Astrocyte (in vitro differentiated cells and primary cell): ENCODE results near the gene AQP1. TPM values are rescaled to one million over a fixed set of nuclear protein-coding genes. Genes with fewer than 3 reads are reported as not detected.

ENCODE experiments used
- DNase-seq: peaks from one replicate; pipeline ENCODE4 v3.0.0-alpha.2; 2010; ENCODE audit warnings: low read depth
- FAIRE-seq: peaks from 2 replicates; lab custom pipeline; 2011; peaks lifted over from hg19 to GRCh38; lab: Jason Lieb, UNC
- H2AFZ ChIP-seq: 2 replicates; pipeline ENCODE4 v1.6.0; 2012; ENCODE audit warnings: low read depth, low read length, inconsistent platforms
- H3K27ac ChIP-seq: 2 replicates; pipeline ENCODE4 v1.5.1; 2011; ENCODE audit warnings: low read depth, low read length, inconsistent platforms
- H3K27me3 ChIP-seq: 2 replicates; pipeline ENCODE4 v1.6.0; 2011; ENCODE audit warnings: low read length, inconsistent platforms; ENCODE audit not compliant: insufficient read depth
- H3K36me3 ChIP-seq: 2 replicates; pipeline ENCODE4 v1.5.1; 2011; ENCODE audit warnings: low read length, inconsistent platforms; ENCODE audit not compliant: insufficient read depth
- H3K4me1 ChIP-seq: 2 replicates; pipeline ENCODE4 v1.5.1; 2011; ENCODE audit warnings: low read length, inconsistent platforms; ENCODE audit not compliant: insufficient read depth
- H3K4me2 ChIP-seq: 2 replicates; pipeline ENCODE4 v1.6.0; 2012; ENCODE audit warnings: low read length, inconsistent platforms
- H3K4me3 ChIP-seq: 2 replicates; pipeline ENCODE4 v1.5.1; 2011; ENCODE audit warnings: low read depth, mild to moderate bottlenecking, low read length, inconsistent platforms; ENCODE audit not compliant: insufficient read depth
- H3K79me2 ChIP-seq: 2 replicates; pipeline ENCODE4 v1.6.0; 2012; ENCODE audit warnings: mild to moderate bottlenecking, low read length, inconsistent platforms; ENCODE audit not compliant: insufficient read depth
- H3K9ac ChIP-seq: 2 replicates; pipeline ENCODE4 v1.6.0; 2012; ENCODE audit warnings: mild to moderate bottlenecking, low read length, inconsistent platforms
- H3K9me3 ChIP-seq: 2 replicates; pipeline ENCODE4 v1.5.1; 2012; ENCODE audit warnings: low read depth, mild to moderate bottlenecking, low read length, inconsistent platforms; ENCODE audit not compliant: insufficient read depth
- H4K20me1 ChIP-seq: 2 replicates; pipeline ENCODE4 v1.6.0; 2012; ENCODE audit warnings: low read length, inconsistent platforms; ENCODE audit not compliant: insufficient read depth
- H3K27ac Mint-ChIP-seq: one replicate; pipeline ENCODE4 v1.8.0; 2021; ENCODE audit warnings: mild to moderate bottlenecking, mixed read lengths; ENCODE audit not compliant: unreplicated experiment
- H3K27me3 Mint-ChIP-seq: one replicate; pipeline ENCODE4 v1.8.0; 2021; ENCODE audit warnings: low read depth, mixed read lengths; ENCODE audit not compliant: unreplicated experiment
- H3K36me3 Mint-ChIP-seq: one replicate; pipeline ENCODE4 v1.8.0; 2021; ENCODE audit warnings: low read depth, mixed read lengths; ENCODE audit not compliant: unreplicated experiment
- H3K4me1 Mint-ChIP-seq: one replicate; pipeline ENCODE4 v1.8.0; 2021; ENCODE audit warnings: low read depth, mixed read lengths; ENCODE audit not compliant: unreplicated experiment
- H3K4me3 Mint-ChIP-seq: one replicate; pipeline ENCODE4 v1.8.0; 2021; ENCODE audit warnings: mild to moderate bottlenecking, moderate library complexity, mixed read lengths; ENCODE audit not compliant: unreplicated experiment
- H3K9me3 Mint-ChIP-seq: one replicate; pipeline ENCODE4 v1.8.0; 2021; ENCODE audit warnings: mild to moderate bottlenecking, mixed read lengths; ENCODE audit not compliant: unreplicated experiment
- EZH2 ChIP-seq: IDR thresholded peaks from 2 replicates; pipeline ENCODE4 v1.6.1; 2012; ENCODE audit warnings: mild to moderate bottlenecking, low read length, inconsistent platforms; ENCODE audit not compliant: insufficient read depth
- total RNA-seq: library from RNA; stranded (reverse); gene quantifications from 2 replicates; pipeline ENCODE4 v1.2.1, GENCODE V29; 2021
- TF ChIP-seq, protein P1 (sequence below): IDR thresholded peaks from 2 replicates; pipeline ENCODE4 v1.5.1; 2011; ENCODE audit warnings: low read depth, mild to moderate bottlenecking, inconsistent platforms, low read length, moderate library complexity; ENCODE audit not compliant: insufficient read depth

AQP1 gene
- total RNA-seq, 1 donor from 2014 or later, result 6.7 TPM

DNA sequence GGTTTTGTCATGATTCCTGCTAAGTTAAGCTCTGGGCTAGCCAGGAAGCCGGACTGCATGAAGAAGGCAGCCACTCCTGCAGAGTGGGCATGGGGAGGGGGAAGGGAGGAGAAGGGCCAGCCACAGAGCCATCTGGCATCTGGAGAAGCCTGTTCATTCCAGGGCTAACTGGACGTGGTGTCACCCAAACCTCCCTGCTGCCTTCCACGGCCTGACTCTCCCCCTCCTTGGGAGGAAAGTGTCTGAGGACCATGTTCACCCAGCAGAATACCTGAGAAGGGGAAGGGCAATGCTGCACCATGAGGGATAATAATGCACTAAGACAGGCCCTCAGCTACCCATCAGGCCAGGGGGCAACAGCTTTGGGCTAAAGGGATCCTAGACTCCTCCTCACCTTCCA, 15.4 kb downstream of the AQP1 start:
- no peak for TF ChIP-seq EZH2
- TF ChIP-seq, protein P1, sequence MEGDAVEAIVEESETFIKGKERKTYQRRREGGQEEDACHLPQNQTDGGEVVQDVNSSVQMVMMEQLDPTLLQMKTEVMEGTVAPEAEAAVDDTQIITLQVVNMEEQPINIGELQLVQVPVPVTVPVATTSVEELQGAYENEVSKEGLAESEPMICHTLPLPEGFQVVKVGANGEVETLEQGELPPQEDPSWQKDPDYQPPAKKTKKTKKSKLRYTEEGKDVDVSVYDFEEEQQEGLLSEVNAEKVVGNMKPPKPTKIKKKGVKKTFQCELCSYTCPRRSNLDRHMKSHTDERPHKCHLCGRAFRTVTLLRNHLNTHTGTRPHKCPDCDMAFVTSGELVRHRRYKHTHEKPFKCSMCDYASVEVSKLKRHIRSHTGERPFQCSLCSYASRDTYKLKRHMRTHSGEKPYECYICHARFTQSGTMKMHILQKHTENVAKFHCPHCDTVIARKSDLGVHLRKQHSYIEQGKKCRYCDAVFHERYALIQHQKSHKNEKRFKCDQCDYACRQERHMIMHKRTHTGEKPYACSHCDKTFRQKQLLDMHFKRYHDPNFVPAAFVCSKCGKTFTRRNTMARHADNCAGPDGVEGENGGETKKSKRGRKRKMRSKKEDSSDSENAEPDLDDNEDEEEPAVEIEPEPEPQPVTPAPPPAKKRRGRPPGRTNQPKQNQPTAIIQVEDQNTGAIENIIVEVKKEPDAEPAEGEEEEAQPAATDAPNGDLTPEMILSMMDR, result no peak
- Histone ChIP-seq H3K4me1 (no peaks in the 10 kb centered on the region), H4K20me1 (no peaks in the 10 kb centered on the region), H3K79me2 (no peaks in the 10 kb centered on the region), H2AFZ (no peak overlapping the region), H3K9ac (no peak overlapping the region), H3K9me3 (peaks cover 8% of the 10 kb centered on the region), H3K36me3 (no peaks in the 10 kb centered on the region), H3K4me2 (no peak overlapping the region), H3K4me3 (no peak overlapping the region), H3K27ac (no peak overlapping the region), H3K27me3 (peaks cover 3% of the 10 kb centered on the region)
- FAIRE-seq (no peak), DNase-seq (no peak)
- Mint-ChIP-seq H3K27me3 (peaks cover 12% of the 10 kb centered on the region), H3K4me3 (no peak overlapping the region), H3K4me1 (peaks cover 8% of the 10 kb centered on the region), H3K27ac (no peak overlapping the region), H3K9me3 (peaks cover 2% of the 10 kb centered on the region), H3K36me3 (peaks cover 11% of the 10 kb centered on the region)

DNA sequence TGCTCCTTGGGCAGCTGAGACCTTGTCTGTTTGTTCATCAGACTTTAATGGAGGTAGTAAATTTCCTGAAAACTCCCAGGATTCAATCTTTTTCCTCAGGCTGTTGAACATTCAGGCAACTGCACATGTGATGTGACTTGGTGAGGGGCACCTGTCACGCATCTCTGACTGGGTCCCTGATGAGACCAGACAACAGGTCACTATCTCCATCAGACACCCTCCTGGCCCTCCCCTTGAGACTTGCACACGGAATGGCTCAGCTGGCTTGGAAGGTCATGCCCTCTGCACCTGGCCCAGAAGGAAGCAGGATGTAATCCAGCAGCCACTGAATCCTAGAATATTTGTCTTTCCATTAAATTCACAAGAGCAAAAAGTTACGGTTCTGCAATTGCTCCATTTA, 15.9 kb downstream of the AQP1 start:
- peaks cover 8% of the 10 kb centered on the region for H3K9me3 ChIP-seq
- no peak overlapping the region for H3K27ac Mint-ChIP-seq
- peaks cover 2% of the 10 kb centered on the region for H3K9me3 Mint-ChIP-seq
- no peak overlapping the region for H3K27ac ChIP-seq
- TF ChIP-seq EZH2, result no peak
- TF ChIP-seq, protein P1, result no peak
- peaks cover 16% of the 10 kb centered on the region for H3K27me3 Mint-ChIP-seq
- peaks cover 11% of the 10 kb centered on the region for H3K36me3 Mint-ChIP-seq
- H3K4me3 Mint-ChIP-seq, result no peak overlapping the region
- no peak overlapping the region for H2AFZ ChIP-seq
- peaks cover 9% of the 10 kb centered on the region for H3K4me1 Mint-ChIP-seq
- peaks cover 3% of the 10 kb centered on the region for H3K27me3 ChIP-seq
- H3K36me3 ChIP-seq, result no peaks in the 10 kb centered on the region
- no peaks in the 10 kb centered on the region for H4K20me1 ChIP-seq
- DNase-seq (no peak), FAIRE-seq (no peak)
- H3K4me3 ChIP-seq, result no peak overlapping the region
- H3K4me1 ChIP-seq, result no peaks in the 10 kb centered on the region
- no peak overlapping the region for H3K9ac ChIP-seq
- H3K4me2 ChIP-seq, result no peak overlapping the region
- H3K79me2 ChIP-seq, result no peaks in the 10 kb centered on the region

DNA sequence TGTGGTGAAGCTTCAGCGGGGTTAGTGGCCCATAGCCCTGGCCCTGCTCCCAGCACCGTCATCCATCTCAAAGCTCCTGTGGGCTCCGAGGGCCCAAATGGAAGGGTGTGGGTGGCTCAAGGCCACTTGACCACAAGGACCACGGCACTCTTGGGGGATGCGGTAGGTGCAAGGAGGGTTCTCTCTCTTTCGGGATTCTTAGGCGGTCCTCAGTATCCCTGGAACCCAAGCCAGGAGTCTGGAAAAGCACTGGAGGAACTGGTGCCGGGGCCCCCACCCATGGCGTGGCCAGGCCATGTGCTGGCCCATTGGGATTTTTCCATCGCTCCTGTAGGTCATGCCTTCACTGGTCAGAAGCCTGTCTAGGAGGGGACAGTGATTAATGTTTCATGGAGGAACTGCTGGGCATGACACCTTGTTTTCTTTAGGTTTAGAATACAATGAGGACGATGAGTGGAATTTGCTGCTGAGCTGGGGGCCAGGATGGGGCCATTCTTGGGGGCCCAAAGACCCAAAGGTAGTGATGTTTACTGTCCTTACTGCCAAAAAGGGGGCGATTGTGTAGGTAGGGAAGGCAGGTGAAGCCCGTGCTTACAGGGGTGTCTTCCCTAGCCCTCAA, 16.7 kb downstream of the AQP1 start:
- Mint-ChIP-seq H3K4me1 (peaks cover 9% of the 10 kb centered on the region), H3K27ac (no peak overlapping the region)
- no peak for FAIRE-seq

More for the DNA sequence above, 16.7 kb downstream of the AQP1 start:
- TF ChIP-seq, protein P1, result no peak
- no peak for TF ChIP-seq EZH2
- Histone ChIP-seq H3K36me3 (no peaks in the 10 kb centered on the region), H3K9me3 (peaks cover 8% of the 10 kb centered on the region), H2AFZ (no peak overlapping the region), H3K4me3 (no peak overlapping the region), H3K79me2 (no peaks in the 10 kb centered on the region), H3K4me2 (no peak overlapping the region), H4K20me1 (no peaks in the 10 kb centered on the region), H3K27ac (no peak overlapping the region), H3K27me3 (peaks cover 3% of the 10 kb centered on the region), H3K4me1 (no peaks in the 10 kb centered on the region), H3K9ac (no peak overlapping the region)
- H3K9me3 Mint-ChIP-seq, result peaks cover 2% of the 10 kb centered on the region
- H3K4me3 Mint-ChIP-seq, result no peak overlapping the region
- DNase-seq, result no peak
- peaks cover 11% of the 10 kb centered on the region for H3K36me3 Mint-ChIP-seq
- peaks cover 21% of the 10 kb centered on the region for H3K27me3 Mint-ChIP-seq
